GM12873 (cell line): ENCODE data around the gene MPRIP.

ENCODE experiments used
- TF ChIP-seq, protein P1 (sequence below): IDR thresholded peaks from 2 replicates; pipeline ENCODE4 v1.5.1; 2012; ENCODE audit warnings: low read depth, mild to moderate bottlenecking, moderate library complexity, low read length, control low read depth; ENCODE audit not compliant: insufficient read depth; ENCODE audit errors: missing control alignments

The MPRIP gene

DNA sequence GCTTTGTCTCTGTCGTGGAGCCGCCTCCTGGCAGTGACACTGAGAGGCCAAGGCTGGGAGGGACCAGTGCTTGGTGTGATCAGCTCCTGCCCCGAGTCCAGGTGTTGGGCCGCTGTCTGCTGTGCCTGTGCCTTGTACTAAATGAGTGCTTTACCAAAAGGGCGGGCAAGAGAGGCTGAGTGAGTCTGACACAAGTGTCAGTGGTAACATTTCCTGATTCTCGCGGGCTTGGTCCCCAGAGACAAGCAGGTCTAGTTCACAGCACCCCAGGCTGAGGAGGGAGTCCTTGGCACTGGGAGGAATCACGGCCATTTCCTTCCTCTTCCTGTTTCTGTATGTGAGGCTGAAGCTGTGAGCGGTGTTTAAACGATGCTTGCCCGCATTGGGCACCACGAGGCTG is 133.7 kb downstream of the MPRIP start:
- TF ChIP-seq, protein P1, sequence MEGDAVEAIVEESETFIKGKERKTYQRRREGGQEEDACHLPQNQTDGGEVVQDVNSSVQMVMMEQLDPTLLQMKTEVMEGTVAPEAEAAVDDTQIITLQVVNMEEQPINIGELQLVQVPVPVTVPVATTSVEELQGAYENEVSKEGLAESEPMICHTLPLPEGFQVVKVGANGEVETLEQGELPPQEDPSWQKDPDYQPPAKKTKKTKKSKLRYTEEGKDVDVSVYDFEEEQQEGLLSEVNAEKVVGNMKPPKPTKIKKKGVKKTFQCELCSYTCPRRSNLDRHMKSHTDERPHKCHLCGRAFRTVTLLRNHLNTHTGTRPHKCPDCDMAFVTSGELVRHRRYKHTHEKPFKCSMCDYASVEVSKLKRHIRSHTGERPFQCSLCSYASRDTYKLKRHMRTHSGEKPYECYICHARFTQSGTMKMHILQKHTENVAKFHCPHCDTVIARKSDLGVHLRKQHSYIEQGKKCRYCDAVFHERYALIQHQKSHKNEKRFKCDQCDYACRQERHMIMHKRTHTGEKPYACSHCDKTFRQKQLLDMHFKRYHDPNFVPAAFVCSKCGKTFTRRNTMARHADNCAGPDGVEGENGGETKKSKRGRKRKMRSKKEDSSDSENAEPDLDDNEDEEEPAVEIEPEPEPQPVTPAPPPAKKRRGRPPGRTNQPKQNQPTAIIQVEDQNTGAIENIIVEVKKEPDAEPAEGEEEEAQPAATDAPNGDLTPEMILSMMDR = no peak

DNA sequence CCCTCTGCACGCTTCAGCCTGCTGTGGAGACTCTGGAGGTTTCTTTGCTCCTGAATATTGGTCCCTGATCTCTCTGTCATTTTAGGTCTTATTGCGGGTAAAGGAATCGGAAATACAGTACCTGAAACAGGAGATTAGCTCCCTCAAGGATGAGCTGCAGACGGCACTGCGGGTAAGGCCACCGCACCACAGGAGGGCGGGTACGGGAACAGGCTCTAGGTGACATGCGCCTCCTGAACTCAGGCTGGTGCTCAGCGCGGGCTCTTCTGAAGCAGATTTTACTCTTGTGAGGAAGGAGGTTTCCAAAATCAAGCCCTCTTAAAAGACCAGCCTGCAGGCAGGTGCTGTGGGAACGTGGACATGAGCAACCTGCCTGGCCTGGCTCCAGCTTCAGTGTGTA is 134.1 kb downstream of the MPRIP start:
- TF ChIP-seq, protein P1 = no peak

DNA sequence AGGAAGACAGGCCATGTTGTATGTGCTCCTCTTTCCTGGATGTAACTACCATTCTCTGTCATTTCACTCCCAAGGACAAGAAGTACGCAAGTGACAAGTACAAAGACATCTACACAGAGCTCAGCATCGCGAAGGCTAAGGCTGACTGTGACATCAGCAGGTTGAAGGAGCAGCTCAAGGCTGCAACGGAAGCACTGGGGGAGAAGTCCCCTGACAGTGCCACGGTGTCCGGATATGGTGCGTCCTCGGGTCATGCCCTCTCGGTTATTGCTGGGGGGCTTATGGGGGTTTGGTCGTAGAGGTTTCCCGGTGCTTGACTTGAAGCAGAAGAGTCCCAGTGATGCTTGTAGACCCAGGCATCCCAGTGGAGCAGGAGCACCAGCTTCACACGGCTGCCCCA is 134.9 kb downstream of the MPRIP start:
- TF ChIP-seq, protein P1 = no peak

DNA sequence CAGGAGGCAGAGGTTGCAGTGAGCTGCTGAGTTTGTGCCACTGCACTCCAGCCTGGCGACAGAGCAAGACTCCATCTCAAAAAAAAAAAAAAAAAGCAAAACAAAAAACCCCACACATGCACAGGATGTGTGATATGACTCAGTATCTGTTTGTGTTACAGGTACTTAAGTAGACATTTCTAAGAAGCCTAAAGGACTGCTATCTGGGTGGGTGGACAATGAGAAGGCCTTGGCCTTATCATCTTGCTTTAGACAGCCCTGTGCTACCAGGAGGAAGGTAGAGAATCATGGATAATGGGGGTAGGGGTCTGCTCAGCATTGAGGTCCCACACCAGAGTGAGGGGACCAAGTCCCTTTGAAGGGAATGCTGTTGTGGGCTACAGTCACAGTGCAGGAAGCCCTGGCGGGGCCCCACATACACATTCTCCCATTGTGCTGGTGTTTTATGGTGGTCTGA is 137.1 kb downstream of the MPRIP start:
- TF ChIP-seq, protein P1 = no peak

DNA sequence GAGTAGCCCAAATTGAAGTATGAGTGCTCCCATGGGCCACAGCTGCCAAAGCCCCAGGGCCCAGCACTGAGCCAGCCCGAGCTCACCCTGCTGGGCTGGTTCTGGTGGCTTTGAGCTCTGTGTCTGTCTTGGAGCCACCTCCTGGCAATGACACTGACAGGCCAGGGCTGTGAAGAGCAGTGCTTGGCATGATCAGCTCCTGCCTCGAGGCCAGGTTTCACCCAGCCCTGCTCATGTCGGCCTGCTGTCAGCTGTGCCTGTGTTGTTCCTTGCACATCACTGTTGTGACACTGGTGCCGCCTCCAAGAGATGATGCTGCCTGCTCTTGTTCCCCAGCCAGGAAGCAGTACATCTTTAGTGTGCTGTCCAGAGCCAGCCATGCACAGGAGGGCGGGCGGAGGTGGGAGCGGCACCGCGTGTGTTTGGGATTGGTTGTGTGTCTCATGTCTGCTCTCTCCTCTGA is 137.9 kb downstream of the MPRIP start:
- TF ChIP-seq, protein P1 = no peak

DNA sequence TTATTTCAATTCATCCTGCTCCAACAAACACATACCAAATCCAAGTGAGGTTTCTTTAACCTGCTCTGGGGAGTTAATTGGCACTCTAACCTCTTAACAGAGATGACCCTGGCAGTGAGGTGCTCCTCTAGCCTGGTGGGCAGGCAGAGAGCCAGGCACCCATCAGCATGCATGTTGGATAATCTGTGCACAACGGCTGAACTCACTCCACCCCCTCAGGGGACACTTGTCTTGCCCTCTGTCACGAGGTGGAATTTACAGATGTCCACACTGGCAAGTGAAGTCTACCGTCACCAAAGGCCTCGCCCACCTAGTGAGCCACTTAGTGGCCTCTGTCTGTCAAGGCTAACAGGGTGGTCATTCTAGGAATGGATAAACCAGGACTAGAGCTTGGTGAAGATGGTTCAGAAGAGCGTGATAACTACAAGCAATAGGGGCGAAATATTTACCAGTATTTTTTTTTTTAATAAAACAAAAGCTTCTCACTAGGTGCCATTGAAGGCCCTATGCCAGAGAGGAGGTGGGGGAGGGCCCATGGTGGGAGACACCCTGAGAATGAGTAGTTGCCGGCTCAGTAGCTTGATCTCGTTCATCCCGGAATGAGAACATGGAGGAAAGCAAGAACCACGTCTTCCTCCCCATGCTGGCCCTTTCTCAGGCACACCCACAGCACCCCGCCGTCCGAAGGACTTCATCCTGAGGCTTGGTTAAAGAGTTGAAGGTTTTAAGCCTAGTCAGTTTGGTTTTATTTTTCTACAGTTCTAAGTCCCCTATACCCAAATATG is 138.7 kb downstream of the MPRIP start:
- TF ChIP-seq, protein P1 = no peak

DNA sequence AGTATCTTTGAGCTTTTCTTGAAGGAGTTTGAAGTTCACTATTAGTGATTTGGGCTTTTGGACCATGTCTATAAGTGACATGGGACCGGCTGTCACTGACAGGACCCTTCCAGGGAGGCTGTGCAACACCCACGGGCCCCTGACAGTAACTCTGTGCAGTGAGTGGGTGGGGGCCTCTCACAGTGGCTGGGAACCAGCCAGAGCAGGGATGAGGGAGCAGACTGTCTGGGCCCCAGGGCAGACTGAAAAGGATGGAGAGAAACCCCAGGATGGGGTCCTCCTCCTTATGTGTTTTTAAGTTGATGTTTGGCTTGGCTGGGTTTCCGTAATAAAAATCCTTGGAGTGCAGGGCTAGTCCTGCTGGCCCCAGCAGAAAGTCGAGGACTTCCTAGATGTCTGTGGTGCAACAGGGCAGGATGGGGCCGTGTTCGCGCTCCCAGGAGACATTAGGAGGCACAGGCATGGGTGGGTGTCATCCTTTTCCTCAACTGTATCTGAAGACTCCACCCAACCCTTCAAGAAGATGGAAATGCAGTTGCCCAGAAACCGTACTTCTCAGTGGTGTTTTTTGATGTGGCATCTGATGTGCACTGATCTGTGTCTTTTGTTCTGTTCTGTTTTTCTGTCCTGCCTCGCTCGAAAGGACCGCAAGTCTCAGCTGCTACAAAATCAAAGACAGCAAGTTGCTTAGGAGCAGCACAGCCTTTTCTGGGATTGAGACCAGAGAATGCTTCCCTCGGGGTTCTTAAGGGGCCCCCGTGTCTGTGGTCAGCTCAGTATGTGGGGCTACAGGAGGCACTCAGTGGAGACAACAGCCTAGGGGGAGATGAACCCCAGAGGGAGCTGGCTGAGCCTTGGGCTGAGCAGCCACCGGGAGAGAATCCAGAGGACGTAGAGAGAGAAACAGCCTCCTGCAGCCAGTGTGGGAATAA is 139.7 kb downstream of the MPRIP start:
- TF ChIP-seq, protein P1 = no peak
